Brain pericyte (primary cell): Measurements from ENCODE around the gene LGR4.
"Not testable (repeated sequence)": the region's sequence is repeated elsewhere in the genome, so short reads cannot be mapped to it uniquely, and the experiment has no call there.

Experiments used
- DNase-seq: peaks from one replicate; pipeline ENCODE4 v3.0.0-alpha.2; 2012; ENCODE audit warnings: low read depth, low spot score

Gene LGR4

DNA sequence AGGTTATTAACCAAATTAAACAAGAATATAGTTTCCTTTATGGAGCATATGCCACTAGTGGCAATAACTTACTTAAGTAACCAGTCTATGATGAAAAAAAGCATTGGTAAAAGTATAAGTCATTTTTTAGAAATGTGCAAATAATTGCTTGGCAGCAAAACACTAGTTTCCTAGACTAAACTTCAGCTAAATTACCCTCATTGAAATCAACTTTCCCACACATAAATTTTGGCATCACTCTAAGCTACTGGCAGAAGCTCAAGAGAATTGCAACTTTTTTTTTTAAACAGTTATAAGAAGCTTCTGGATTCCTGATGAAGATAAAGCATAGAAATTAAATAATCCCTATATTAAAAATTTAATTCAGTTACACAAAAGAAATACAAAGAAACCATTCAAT is 122.1 kb downstream of the LGR4 start:
- no peak for DNase-seq

DNA sequence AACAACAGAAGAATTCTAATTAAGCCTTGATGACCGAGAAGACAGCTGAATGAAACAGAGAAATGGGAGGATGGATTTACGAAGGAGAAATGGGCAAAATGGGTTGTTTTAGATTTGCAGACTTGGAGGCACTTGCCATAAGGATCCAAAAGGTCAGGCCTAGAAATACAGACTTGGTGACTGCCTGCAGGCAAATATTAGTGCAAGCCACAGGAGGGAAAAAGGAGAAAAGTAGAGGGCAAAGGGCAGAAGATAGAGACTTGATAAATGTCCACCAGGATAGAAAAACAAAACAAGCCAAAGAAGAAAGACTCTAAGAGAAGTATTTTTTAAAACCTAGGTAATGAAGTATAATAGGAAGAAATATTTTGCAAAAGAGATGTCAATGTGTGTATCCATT is 122.7 kb downstream of the LGR4 start:
- DNase-seq, result no peak

DNA sequence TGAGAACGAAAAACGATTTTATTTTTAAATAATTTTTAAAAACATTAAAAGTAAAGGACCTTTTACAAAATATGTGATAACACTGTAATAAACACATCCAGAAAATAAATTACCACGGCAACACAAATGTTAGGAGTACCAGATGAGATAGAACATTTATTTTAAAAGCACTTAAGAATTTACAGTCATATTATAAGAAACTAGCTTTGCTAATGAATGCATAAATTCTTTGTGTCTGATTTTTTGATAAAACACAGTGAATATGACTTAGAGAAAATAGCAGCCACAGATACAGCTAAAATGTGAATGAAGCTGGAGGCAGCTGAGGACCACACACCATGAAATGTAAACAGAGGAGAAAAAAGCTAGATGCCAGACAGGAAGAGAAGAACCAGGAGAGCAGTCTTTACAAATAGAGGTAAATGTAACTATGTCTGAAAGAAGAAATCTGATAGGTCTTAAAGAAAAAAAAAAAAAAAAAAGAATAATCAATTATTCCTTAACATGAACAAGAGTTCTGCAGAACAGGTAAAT is 124.2 kb downstream of the LGR4 start:
- no peak for DNase-seq

DNA sequence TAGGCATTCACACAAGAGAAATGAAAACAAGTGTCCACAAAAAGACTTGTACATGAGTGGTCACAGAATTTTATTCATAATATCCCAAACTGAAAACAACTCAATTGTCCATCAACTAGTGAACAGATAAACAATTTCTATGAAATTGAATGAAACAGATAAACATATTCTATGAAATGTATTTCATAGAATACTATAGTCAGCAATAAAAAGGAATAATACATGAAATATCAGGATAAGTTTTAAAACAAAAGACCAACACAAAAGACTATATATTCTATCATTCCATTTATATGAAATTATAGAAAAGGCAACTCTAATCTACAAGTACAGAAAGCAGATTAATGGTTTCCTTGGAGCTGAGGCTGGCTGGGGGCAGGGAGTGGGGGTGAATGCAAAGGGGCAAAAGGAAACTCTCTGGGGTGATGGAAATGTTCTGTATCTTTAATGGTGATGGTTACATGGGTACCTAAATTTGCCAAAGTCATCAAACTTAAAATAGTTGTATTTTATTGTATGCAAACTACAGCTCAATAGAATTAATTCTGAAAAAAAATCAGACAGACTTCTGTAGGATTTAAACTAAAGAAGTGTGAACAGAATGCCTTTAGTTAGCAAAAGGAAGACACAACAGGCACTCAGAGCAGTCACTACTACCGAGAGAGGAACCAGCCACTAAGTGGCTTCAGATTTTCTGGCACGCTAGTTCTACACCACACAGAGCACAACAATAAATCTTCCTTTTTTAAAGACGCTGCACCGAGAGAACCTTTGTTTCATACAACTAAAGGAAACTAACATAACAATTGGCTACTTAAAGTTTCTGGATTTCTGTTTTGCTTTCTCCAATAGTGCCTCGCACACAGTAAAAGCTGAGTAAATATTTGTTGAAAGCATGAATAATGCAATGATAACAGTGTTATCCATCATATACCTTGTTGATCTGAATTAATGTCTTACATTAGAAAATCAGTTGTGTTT is 124.9 kb downstream of the LGR4 start:
- DNase-seq, result no peak

DNA sequence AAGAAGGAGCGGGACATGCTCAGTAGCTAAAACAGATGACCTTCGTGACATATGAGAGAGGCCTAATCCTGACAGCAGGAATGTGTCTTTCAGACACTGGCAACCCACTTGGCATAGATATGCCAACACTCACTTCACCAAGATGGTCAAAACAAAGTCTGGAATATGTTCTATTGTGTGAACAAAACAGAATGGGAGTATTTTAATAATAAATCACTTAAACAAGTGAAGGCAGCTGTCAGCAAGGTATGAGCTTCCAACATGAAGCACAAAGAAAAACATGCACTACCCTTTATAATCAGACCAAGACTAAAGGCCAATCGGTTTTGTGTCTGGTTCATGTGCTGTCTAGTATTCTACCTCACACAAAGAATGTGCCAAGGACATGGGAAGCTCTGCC is 132.6 kb downstream of the LGR4 start:
- no peak for DNase-seq

DNA sequence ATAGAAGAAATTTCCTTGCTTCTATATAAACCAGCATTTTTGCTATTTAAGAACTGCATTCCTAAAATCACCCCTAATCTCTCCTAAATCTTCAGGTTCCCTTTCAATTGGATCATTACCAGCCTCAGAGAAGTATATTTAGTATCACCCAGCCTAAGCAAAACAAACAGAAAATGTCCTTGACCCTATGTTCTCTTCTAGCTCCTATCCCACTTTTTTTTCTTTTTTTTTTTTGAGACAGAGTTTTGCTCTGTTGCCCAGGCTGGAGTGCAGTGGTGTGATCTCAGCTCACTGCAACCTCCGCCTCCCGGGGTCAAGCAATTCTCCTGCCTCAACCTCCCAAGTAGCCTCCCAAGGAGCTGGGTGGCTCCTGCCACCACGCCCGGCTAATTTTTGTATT is 137.8 kb downstream of the LGR4 start:
- not testable (repeated sequence) for DNase-seq

DNA sequence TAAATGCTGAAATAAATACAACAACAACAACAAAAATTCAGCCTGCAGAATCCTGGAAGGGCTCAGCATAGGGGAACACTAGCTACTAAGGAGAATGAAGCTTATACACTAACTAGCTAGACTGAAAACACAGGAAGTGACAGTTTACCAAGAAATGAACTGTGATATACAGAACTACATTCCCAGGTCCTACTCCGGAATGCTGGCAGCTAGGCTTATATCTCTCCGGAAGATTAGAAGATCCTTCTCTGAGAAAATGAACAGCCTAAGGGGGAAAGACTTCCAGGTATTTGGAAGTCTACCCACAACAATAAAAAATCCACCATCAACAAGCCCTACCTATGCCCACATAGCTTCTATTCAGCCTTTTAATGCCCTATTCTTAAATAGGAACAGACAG is 140.6 kb downstream of the LGR4 start:
- no peak for DNase-seq

DNA sequence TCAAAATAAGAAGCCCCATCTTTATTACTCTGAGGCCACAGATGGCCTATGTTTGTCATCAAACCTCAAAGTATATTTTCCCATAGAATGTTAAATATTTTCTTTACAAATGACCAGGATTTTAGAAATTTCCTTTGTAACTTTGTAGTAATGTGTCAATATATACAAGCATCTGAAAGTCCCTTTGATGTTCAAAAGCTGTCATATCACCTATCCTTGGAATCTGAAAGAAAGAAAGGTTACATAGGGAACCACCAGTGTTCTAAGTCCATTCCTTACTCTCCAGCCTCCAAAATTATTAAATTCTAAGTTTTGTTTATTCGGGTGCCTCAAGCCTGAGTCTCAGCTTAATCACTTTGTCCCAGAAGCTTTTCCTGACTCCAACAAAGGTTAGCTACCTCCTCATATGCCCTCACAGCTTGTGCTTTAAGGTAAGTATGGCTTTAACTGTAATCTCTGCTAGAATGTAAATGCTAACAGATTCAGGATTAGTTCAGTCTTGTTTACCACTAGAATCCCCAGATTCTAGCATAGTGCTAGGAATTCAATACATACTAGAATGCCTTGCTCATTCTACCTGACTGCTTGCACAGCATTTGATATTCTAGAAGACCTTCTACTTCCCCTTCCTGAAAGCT is 141.8 kb downstream of the LGR4 start:
- DNase-seq, result no peak

DNA sequence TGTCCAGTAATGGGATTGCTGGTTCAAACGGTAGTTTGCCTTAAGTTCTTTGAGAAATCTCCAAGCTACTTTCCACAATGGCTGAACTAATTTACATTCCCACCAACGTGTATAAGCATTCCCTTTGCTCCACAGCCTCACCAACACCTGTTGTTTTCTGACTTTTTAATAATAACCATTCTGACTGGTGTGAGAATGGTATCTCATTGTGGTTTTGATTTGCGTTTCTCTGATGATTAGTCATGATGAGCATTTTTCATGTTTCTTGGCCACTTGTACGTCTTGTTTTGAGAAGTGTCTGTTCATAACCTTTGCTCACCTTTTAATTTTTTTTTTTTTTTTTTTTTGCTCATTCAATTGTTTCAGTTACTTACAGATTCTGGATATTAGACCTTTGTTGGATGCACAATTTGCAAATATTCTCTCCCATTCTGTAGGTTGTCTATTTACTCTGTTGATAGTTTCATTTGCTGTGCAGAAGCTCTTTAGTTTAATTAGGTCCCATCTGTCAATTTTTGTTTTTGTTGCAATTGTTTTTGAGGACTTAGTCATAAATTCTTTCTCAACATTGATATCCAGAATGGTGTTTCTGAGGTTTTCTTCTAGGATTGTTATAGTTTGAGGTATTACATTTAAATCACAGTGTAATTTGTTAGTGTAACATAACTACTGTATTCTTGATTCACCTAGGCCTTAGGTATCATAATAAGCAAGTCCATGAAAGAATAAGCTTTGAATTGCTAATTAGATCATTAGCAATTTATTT is 142.5 kb downstream of the LGR4 start:
- no peak for DNase-seq

DNA sequence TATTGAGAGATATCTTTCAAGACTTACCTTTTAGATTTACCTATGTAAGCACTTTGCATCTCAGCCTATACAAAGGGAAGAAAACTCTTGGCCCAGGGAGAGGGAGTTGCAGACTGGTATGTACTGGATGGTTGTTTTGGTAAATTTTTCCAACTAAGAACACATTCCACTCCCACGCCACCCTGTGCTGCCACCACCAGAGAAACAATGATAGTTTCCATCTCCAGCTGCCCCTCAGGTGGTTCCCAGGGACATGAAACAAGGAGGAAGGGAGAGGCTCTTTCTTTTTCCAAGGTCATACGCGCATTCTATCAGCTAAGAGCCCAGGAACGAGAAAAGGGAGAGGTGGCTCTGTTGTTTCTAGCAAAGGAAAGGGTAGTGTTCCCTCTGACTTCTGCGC is 144.0 kb downstream of the LGR4 start:
- DNase-seq, result no peak

DNA sequence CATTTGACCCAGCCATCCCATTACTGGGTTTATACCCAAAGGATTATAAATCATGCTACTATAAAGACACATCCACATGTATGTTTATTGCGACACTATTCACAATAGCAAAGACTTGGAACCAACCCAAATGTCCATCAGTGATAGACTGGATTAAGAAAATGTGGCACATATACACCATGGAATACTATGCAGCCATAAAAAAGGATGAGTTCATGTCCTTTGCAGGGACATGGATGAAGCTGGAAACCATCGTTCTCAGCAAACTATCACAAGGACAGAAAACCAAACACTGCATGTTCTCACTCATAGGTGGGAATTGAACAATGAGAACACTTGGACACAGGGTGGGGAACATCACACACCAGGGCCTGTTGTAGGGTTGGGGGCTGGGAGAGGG is 145.5 kb downstream of the LGR4 start:
- not testable (repeated sequence) for DNase-seq

DNA sequence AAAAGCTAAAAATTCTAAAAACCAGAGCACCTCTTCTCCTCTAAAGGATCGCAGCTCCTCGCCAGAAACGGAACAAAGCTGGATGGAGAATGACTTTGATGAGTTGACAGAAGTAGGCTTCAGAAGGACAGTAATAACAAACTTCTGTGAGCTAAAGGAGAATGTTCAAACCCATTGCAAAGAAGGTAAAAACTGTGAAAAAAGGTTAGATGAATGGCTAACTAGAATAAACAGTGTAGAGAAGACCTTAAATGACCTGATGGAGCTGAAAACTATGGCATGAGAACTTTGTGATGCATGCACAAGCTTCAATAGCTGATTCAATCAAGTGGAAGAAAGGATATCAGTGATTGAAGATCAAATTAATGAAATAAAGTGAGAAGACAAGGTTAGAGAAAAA is 150.4 kb downstream of the LGR4 start:
- not testable (repeated sequence) for DNase-seq

DNA sequence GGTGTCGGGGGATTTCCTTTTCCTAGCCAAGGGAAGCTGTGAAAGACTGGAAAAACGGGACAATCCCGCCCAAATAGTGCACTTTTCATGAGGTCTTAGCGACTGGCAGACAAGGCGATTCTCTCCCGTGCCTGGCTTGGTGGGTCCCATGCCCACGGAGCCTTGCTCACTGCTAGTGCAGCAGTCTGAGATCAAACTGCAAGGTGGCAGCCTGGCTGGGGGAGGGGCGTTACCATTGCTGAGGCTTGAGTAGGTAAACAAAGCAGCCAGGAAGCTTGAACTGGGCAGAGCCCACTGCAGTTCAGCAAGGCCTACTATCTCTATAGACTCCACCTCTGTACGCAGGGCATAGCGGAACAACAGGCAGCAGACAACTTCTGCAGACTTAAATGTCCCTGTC is 151.2 kb downstream of the LGR4 start:
- DNase-seq, result not testable (repeated sequence)

DNA sequence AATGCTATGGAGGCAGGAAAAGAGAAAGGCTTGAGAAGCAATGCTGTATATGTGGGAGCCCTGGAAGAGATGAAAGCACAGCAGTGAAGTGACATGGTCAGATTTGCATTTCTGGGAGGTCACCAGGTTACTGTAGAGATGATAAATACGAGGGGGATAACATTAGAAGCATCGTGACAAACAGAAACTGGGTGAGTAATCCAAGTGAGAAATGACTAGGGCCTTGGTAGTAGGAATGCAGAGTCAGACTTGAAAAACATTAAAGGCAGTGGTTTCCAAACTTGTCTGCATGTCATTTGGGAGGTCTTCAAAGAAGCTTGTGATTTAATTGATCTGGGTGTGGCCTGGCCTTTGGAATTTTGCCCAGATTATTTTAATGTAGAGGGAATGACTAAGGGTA is 153.5 kb downstream of the LGR4 start:
- no peak for DNase-seq

DNA sequence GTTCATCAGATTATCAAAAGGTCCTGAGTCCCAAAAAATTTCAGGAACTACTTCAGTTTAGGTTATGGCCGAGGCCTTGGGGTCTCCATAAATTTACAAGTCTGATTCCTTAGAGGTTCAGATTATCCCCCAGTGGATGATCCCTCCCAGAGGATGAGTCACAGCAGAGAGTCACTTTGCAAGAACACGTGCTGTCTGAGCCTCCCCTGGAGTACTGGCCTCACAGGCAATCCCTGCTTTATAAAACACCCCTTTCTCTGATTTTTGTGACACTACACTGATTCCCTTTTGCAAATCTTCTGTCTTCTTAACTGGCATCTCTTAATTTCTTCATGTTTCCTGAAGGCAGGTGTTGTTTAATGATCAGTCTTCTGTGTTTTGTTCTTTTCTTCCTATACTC is 154.8 kb downstream of the LGR4 start:
- DNase-seq, result no peak
